ENCODE measurements around the gene ABCB11. TPM values are rescaled to one million over a fixed set of nuclear protein-coding genes. Genes with fewer than 3 reads are reported as not detected.

ABCB11 gene
- total and polyA plus RNA-seq, 9 of the 15 experiments (the other 6 are each of a cell fraction or from before 2014, with no cell fraction given): 0.04 to 0.51 (median 0.10) TPM; not detected in 1

- TF ChIP-seq, protein P1, sequence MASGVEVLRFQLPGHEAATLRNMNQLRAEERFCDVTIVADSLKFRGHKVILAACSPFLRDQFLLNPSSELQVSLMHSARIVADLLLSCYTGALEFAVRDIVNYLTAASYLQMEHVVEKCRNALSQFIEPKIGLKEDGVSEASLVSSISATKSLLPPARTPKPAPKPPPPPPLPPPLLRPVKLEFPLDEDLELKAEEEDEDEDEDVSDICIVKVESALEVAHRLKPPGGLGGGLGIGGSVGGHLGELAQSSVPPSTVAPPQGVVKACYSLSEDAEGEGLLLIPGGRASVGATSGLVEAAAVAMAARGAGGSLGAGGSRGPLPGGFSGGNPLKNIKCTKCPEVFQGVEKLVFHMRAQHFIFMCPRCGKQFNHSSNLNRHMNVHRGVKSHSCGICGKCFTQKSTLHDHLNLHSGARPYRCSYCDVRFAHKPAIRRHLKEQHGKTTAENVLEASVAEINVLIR (CRISPR knock-in tag; IDR thresholded peaks at IDR 0.05): no peak
- TF ChIP-seq YY1 (IDR thresholded peaks at IDR 0.05; ENCODE audit: borderline replicate concordance in 1 of 3, control insufficient read depth in 1 of 3, extremely low read depth in 1 of 3, insufficient read depth in 3 of 3, insufficient read length in 1 of 3, insufficient replicate concordance in 2 of 3, low read depth in 1 of 3, low read length in 2 of 3) (no peak), SFPQ (IDR thresholded peaks at IDR 0.05; ENCODE audit: low read depth, low read length) (no peak), ZNF444 (CRISPR knock-in tag; IDR thresholded peaks at IDR 0.05) (no peak), ZNF24 (IDR thresholded peaks at IDR 0.05) (no peak), CBFB (CRISPR knock-in tag; IDR thresholded peaks at IDR 0.05) (no peak), ZNF740 (CRISPR knock-in tag; IDR thresholded peaks at IDR 0.05) (no peak), ZNF740 (tag; IDR thresholded peaks at IDR 0.05) (no peak), TRIM24 (IDR thresholded peaks at IDR 0.05) (peak in 1 of 2 experiments; percentile 67; a peak in 2 of 4 replicates), SP1 (CRISPR knock-in tag; IDR thresholded peaks at IDR 0.05) (no peak), TRIM28 (IDR thresholded peaks at IDR 0.05) (no peak), RCOR1 (IDR thresholded peaks at IDR 0.05; ENCODE audit: borderline replicate concordance in 1 of 2, low read depth in 2 of 2, low read length in 2 of 2) (peak; percentile 31 to 81; a peak in 3 of 4 replicates), ZNF75A (CRISPR knock-in tag; IDR thresholded peaks at IDR 0.05) (no peak), SOX6 (IDR thresholded peaks at IDR 0.05) (peak; percentile 37; the same call in 1 of the 2 replicates), POLR2G (IDR thresholded peaks at IDR 0.05; ENCODE audit: low read depth, low read length) (no peak), MTF1 (CRISPR knock-in tag; IDR thresholded peaks at IDR 0.05; ENCODE audit: borderline replicate concordance) (no peak), NR2C2 (CRISPR knock-in tag; IDR thresholded peaks at IDR 0.05) (no peak), NR2C2 (tag; IDR thresholded peaks at IDR 0.05) (no peak), SMARCE1 (IDR thresholded peaks at IDR 0.05) (peak; percentile 91)
- TF ChIP-seq, protein P2, sequence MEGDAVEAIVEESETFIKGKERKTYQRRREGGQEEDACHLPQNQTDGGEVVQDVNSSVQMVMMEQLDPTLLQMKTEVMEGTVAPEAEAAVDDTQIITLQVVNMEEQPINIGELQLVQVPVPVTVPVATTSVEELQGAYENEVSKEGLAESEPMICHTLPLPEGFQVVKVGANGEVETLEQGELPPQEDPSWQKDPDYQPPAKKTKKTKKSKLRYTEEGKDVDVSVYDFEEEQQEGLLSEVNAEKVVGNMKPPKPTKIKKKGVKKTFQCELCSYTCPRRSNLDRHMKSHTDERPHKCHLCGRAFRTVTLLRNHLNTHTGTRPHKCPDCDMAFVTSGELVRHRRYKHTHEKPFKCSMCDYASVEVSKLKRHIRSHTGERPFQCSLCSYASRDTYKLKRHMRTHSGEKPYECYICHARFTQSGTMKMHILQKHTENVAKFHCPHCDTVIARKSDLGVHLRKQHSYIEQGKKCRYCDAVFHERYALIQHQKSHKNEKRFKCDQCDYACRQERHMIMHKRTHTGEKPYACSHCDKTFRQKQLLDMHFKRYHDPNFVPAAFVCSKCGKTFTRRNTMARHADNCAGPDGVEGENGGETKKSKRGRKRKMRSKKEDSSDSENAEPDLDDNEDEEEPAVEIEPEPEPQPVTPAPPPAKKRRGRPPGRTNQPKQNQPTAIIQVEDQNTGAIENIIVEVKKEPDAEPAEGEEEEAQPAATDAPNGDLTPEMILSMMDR (IDR thresholded peaks at IDR 0.05 in 2 of 3, conservative IDR thresholded peaks at IDR 0.05 in 1 of 3; ENCODE audit: insufficient read depth in 2 of 3, low read depth in 1 of 3, low read length in 3 of 3): no peak
- TF ChIP-seq, protein P3, sequence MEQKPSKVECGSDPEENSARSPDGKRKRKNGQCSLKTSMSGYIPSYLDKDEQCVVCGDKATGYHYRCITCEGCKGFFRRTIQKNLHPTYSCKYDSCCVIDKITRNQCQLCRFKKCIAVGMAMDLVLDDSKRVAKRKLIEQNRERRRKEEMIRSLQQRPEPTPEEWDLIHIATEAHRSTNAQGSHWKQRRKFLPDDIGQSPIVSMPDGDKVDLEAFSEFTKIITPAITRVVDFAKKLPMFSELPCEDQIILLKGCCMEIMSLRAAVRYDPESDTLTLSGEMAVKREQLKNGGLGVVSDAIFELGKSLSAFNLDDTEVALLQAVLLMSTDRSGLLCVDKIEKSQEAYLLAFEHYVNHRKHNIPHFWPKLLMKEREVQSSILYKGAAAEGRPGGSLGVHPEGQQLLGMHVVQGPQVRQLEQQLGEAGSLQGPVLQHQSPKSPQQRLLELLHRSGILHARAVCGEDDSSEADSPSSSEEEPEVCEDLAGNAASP (IDR thresholded peaks at IDR 0.05): no peak
These were observed 7.2 kb upstream of the ABCB11 start (continued) for GRCh38 chr2:169038338-169038757.
